GM12891 (cell line): ENCODE results near the gene HES5.

Experiments
- POLR2A ChIP-seq: IDR thresholded peaks from 2 replicates; pipeline ENCODE4 v1.6.1; 2011; ENCODE audit warnings: low read depth, low read length, control low read depth
- POLR2AphosphoS5 ChIP-seq: IDR thresholded peaks from 2 replicates; pipeline ENCODE4 v1.6.1; 2011; ENCODE audit warnings: low read depth, low read length, control low read depth
- POU2F2 ChIP-seq: IDR thresholded peaks from 2 replicates; pipeline ENCODE4 v1.6.1; 2011; ENCODE audit warnings: low read depth, mild to moderate bottlenecking, control low read depth, low read length, moderate library complexity
- TAF1 ChIP-seq: IDR thresholded peaks from 2 replicates; pipeline ENCODE4 v1.6.1; 2011; ENCODE audit warnings: low read depth, low read length, control low read depth

- no peak for TF ChIP-seq POLR2AphosphoS5
- TF ChIP-seq TAF1, result no peak
- TF ChIP-seq POU2F2, result no peak
- no peak for TF ChIP-seq POLR2A
Observed at GRCh38 chr1:2534687-2535441, 4.8 kb upstream of the HES5 start.
